OCI-M2 (cell line): ENCODE measurements around the gene CLIC3.

Source experiments
- DNase-seq: peaks from one replicate; lab custom pipeline; 2025; ENCODE audit not compliant: unreplicated experiment; lab: John Stamatoyannopoulos, UW

Gene CLIC3

DNA sequence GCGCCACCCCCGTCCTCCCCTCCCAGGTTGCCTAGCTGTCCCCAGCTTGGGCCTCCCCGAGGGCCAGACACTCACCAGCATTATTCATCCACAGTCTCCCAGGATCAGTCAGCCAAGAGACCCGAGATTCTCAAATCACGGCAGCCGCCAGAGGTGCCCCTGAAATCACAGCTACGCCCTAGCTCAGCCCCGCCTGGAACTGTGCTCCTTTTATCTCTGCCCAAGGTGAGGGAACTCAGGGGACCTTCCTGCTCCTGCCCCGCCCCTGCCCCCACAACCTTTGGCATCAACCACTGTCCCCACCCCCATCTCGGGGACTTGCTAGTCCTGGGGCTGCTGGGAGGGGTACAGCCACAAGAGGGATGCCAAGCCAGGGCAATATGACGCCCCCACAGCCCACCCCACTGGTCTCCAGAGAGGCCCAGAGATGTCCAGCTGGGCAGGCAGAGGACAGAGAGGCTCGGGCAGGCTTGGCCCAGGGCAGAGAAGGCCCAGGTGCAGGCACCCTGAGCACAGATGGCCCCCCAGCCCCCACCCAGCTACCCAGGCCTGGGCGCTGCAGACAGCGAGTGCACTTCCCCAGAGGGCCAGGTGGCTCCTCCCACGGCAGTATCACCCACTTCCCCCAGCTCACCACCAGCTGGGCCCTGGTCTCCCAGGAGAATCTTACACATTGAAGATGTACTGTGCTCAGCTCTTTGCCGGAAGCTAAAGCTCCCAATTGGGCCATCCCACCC, 35.7 kb upstream of the CLIC3 start, which contains the start of gene FUT7:
Gene FUT7, minus strand, starts transcription at position 185 of the 737 bp plus-strand sequence. Its CDS starts 97 bp downstream, at position 88.
- DNase-seq: no peak

DNA sequence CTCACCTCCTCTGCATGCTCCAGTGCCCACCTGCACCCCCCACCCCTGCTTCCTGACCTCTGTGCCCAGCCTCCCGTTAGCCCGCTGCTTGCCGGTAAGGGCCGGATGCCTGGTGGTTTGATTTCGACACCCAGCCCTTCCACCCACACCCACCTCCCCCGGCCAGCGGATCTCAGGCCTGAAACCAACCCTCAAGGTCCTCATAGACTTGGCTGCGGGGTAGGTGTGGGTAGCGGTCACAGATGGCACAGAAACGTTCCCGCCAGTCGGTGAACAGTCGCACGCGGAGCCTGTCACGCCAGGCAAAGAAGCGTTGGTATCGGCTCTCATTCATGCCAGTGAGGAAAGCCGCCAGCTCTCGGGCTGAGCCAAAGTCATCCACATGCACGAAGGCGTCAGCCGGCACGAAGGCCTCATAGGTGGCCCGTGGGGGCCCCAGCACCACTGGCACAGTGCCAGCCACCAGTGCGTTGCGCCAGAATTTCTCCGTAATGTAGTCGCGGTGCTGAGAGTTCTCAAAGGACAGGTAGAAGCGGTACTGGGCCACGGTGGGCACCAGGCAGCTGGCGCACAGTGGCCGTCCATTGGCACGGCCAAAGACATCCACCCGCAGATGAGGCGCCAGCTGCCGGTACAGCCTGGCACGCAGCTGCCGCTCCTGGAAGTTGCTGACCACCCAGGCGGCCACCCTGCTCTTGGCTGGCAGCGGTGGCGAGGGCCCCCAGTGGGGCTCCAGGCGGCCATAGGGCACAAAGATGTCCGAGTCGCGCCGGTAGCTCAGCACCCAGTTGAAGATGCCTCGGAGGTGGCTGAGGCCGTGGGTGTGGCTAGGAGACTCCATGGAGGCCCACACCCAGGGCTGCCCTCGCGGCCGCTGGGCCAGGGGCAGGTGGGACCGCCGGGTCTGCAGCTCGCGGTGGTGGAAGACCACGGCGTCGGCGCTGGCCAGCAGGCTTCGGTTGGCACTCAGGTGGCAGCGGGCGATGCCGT, 34.5 kb upstream of the CLIC3 start:
- no peak for DNase-seq

DNA sequence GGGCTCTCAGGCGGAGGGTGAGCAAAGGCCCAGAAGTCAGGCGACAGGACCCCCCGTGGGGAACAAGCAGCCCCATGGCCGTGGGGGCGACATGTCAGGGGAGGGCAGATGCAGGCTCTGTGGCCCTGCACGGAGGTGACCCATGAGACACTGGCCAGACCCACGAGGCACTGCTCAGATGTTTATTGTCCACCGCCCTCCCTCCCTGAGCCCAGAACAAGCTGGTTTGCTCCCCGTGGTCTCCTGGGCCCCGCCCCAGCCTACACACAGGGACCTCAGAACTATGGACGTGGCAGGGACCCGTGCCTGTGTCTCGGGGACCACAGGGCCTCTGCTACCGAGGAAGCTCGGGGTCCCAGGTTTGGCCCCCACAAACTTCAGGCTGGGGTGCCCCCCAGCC, 33.6 kb upstream of the CLIC3 start:
- DNase-seq: no peak

DNA sequence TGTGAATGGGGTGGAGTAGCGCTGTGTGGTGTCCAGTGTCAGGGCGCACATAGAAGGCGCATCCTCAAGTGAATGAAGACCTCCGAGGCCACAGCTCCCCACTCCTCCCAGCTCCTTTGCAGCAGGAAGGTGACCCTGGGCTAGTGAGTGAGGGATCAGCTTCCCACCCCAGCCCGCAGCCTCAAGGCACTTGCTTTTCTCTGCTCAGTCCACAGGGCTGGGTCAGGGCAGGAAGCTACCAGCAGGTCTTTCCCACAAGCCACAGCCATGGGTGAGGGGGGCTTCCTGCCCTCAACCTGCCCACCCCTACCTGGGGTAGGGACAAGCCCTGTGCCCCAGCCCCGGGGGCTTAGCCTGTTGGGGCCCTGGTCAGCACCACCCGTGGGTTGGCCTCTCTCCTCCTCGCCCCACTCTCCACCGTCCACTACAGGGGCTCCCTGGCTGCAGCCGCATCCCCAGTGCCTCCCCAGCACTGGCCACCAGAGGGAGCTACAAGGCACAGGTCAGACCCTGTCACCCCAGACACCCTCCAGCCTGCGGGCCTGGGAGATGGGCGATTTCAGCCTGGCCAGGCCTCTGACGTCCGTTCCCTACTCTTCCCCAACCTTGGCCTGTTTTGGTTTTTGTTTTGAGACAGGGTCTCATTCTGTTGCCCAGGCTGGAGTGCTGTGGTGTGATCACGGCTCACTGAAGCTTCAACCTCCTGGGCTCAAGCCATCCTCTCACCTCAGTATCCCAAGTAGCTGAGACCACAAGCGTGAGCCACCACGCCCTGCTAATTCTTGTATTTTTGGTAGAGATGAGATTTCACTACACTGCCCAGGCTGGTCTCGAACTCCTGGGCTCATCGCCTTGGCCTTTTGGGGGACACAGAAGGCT, 32.9 kb upstream of the CLIC3 start:
- DNase-seq: peak; percentile 13

DNA sequence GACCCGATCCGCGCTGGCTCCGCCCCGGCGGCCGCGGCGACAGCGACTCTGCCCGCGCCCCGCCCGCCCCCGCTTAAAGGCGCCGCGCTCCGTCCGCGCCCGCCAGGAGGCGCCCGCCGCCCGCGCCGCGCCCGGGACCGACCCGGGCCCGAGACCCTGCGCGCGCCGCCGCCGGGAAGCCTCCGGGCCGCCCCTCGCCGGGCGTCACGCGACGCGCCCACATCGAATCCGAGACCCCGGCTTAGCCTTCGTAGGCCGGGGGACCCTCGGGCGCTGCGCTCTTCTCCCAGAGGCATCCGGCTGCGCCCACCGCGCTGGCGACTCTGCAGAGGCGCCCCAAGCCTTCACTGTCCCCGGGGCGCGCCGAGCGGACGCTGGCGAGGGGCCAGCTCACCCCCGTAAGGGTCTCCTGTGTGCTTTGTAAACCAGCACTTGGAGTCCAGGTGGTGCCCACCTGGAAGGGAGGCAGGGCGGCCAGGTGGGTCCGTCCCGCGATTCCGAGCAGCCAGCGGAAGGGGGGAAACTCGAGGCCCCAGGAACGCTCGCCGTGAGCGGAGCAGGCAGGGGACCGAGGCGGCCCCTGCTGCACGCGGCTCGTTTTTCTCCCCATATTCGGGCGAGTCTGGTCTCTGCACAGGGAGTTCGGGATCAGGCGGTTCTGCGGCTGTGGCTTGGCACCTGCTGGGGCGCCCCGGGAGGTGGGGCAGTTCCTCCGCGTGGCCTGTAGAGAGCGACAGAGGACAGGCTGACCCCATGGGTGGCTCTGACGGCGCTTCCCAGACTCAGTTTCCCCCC, 32.1 kb upstream of the CLIC3 start:
- DNase-seq: no peak

DNA sequence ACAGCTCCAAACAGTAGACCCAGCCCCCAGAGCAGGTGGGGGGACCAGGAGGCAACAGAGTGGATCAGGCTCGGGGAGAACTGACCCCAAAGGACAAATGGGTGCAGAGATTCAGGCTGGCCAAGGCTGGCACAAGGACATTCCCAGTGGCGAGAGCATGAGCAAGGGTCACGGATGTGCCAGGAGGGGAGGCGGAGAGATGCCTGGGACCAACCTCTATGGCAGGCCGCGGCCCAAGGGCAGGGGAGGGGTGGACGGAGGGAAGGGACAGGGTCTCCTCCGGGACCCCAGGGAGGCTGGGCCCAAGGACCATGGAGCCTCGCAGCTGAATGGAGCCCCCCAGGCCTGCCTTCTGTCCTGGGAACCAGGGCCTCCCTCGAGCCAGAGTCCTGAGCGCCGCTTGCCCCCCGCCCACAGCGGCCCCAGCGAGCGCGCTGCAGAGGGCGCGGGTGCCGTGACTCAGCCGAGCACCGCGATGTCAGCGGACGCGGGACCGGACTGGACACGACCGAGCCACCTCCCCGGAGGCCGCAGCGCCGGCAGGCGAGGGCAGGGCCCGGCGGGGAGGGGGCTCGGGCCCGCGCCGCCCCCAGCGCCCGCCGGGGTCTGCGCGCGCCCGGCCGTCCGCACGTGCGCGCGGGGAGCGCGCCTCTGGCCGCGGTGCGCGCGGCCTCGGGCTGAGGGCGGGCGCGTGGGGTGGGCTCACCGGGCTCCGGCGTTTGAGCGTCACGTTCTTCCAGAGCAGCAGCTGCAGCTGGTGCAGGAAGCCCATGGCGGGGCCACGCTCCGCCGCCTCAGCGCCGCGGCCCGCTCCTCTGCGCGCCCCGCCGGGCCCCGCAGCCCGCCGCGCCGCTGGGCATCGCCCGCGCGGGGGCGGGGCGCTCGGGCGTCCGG, 31.2 kb upstream of the CLIC3 start, which contains the start of gene ABCA2:
Gene ABCA2, minus strand, starts transcription at position 869 of the 894 bp plus-strand sequence. Its CDS starts 97 bp downstream, at position 772.
- DNase-seq: no peak

DNA sequence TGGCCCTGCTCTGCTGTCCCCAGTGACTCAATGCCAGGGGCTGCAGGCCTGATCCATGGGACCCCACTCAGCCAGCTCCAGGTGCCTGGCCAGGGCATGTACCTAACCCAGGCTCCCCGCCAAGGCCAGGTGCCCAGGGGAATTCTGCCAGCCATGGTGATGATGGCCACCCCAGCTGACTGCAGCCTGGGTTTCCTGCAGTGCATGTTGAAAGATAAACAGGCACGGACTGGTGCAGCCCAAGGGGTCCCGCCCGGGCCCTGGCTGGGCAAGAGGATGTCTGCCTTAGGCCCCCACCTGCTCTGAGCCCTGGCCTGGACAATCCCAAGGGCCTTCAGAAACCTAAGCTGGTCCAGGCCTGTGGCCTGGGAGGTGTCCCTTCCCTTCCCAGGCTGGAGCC, 30.5 kb upstream of the CLIC3 start:
- DNase-seq: no peak

DNA sequence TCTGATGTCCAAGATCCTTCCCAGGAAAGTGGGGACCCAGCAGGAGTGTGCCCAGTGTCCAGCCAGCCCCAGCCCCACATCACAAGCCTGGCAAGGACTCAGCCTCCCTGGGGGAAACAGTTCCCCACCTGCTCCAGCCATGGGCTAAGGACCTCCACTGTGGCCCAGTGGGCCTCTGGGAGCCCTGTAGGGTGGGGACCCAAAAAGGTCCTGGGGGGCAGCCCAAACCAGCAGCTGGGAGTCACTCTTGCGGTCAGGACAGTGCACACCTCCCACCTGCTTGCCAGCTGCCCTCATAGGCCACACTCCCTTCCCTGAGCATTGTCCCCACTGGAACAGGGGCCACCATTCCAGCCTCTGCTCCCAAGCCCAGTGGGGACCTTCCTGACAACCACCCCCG, 30.0 kb upstream of the CLIC3 start:
- DNase-seq: no peak

DNA sequence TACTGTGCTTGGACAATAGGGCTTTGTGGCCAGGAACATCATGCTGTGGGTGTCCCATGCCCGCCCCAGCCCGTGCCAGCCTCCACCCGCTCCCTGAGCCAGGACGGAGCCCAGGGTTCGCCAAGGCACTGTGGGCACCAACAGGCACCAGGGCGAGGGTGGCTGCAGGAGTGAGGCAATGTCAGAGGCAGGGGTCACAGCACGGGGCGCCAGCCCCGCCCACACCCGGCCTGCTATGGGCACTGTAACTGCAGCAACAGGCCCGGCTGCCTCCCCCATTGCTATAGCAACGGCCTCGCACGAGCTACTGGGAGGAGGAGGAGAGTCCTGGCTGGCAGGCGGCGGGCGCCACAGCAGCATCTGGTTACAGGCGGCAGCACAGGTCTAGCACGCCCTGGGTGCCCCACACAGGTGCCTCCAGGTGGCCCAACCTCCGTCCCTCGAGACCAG, 29.2 kb upstream of the CLIC3 start:
- no peak for DNase-seq

DNA sequence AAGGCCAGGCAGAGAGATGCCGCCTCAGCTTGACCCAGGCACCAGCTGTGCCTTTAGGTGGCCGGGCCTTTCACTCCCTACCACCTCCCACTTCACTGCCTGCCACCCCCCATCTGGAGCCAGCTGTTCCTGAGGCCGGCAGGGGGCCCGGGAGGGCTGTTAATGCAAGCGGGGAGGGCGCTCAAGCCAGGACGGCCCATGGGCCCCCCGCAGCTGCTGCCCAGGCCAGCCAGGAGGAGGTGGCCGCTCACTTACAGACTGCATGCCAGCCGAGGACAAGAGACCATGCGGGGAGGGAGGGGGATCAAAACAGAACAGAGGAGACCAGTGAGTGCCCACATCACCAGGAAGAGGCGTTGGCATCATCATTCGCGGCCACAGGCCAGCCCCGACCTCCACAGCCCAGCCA, 27.2 kb upstream of the CLIC3 start:
- DNase-seq: no peak

DNA sequence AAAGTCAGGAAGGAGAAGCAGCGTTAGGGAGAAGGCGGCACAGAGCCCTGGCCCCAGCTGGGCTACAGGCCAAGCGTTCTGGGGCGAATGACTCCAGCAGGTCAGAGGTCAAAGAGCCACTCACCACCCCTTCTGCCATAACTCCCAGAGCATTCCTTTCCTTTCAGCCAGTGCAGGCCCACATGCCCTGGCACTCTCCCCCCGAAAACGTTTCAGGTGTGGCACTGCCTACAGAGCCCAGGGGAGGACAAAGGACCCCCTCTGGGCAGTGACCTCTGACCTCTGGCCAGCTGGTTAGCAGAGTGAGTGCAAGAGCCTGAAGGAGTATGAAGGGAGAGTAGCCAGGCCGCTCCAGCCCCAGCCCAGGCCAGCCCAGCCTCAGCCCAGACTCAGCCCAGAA, 26.8 kb upstream of the CLIC3 start:
- DNase-seq: no peak

DNA sequence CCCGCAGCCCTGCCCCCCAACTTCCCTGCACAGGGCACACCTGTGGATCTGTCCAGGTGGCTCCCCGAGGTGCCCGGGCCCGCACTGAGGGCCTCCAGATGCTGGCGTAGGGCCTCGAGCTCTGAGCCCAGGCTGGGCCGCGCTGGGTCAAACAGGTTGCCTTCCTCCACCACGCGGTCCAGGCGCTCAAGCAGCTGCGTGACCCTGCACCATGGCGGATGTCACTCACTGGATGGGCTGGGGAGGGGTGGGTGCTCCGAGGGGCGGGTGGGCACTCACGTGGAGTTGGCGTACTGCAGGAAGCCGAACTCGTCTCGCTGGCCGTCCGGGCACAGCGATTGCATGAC, 26.3 kb upstream of the CLIC3 start:
- no peak for DNase-seq

DNA sequence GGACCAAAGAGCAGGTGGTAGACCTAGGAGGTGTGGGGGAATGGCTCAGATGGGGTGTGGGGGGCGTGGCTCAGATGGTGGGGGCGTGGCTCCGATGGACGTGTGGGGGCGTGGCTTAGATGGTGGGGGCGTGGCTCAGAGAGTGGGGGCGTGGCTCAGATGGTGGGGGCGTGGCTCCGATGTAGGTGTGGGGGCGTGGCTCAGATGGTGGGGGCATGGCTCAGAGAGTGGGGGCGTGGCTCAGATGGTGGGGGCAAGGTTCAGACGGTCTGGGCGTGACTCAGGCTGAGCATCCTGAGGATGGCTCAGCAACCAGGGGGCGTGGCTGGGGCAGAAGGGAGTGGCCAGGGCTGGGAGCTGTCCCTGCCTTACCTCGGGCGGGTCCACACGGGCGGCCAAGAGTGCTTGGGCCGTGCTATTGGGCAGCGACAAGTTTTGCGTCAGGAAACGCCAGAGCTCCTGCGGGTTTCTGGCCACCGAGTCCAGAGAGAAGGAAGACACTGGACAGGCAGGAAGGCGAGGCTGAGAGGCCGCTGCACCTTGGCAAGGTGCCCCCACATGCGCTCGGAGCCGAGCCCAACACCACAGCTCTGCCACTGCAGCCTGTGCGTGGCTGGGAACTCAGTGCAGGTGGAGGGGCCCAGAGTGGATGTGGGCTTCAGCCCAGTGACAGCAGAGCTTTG, 25.8 kb upstream of the CLIC3 start:
- no peak for DNase-seq

DNA sequence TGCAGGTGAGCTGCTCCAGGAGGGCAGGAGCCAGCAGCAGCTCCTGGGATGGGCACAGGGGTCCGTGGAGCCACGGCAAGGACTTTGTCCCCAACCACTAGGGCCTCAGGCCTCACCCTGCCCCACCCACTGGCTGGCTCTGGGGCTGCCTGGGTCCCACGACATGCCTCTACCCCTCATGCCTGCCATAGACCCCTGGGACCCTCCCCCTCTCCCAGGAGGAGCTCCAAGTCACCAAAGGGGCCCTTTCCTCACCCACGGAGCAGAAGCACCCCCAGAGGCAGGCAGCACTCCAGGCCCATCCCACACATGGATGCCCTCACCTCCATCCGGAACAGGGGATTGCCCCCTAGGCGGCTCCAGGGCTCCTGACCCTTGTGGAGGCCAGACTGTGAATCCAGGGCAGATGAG, 25.2 kb upstream of the CLIC3 start:
- no peak for DNase-seq

DNA sequence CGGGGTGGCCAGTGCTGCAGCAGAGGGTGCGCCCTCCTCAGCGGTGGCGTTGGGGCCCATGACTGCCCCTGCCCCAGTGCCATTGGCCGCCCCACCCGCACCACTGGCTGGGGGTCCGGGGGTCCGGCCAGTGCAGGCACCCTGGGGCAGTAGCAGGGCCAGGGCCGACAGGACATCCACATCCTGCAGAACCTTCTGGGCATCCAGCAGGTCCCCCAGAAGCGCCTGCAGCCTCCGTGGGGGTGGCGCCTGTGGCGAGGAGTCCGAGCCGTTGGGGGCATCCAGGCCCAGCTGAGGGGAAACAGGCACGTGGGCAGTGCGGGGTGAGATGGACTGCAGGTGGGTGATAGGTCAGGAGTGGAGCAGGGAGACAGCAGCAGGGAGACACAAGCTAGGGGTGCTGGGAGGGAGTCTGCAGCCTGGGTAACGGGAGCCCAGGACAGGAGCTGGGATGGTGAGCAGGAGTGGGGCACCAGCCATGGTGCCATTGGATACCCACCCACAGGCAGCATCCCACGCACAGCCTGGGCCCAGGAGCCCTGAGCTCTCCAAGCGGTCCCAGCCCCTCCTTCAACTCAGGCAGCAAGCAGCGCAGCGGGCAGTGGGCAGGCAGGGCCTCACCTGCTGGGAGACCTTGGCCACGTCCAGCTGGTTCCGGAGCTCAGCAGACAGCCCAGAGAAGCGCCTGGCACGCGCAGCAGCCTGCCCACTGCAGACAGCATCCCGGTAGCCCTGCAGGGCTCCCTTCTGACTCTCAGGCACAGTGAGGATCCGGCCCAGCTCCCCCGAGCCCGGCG, 24.6 kb upstream of the CLIC3 start:
- DNase-seq: no peak

DNA sequence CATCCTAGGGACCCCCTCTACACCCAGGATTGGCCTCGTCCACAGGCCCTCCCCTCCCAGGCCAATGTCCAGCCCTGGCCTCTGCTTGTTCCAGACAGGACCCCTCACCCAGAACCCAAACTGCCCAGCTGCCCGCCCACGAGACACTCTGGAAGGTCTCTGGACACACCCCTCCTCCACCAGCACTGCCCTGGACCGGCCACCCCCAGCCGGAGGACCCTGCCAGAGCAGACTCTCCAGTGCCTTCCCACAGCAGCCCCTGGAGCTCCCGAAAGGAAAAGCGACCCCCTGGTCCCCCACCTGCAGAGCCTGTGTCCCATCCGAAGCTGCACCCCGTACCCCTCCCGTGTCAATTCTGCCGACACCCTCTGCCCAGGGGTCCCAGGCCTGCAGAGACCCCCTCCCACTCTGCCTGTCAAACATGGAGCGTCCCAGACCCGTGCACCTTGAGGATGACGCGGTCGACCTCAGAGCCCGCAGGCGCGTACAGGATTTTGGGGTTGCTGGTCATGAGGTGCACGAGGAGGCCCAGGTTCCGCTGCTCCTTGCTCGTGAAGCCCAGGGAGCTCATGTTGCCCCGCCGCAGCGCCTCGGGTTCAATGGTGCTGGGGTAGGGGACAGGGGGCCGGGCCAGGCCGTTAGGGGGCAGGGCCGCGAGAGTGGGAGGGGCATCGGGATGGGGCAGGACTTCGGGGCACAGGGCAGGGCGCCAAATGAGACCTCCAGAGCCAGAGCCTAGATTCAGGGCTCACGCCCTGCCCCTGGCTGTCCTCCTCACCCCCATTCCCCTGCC, 23.7 kb upstream of the CLIC3 start:
- no peak for DNase-seq
